H9 (cell line): ENCODE results near the gene CFAP46. TPM values are rescaled to one million over a fixed set of nuclear protein-coding genes. Genes with fewer than 3 reads are reported as not detected.
"Not testable (repeated sequence)": the region's sequence is repeated elsewhere in the genome, so short reads cannot be mapped to it uniquely, and the experiment has no call there.

Experiments used
- DNase-seq: peaks from one replicate; pipeline ENCODE4 v3.0.0-alpha.2; 2017
- H2AFZ ChIP-seq: one replicate; pipeline ENCODE4 v1.6.1; 2013; ENCODE audit warnings: mild to moderate bottlenecking, low read length, control low read depth, moderate library complexity
- H2AK5ac ChIP-seq: 2 replicates; pipeline ENCODE4 v1.6.1; 2013; ENCODE audit warnings: low read length, control low read depth, mixed read lengths; ENCODE audit not compliant: insufficient read length
- H2BK120ac ChIP-seq: one replicate; pipeline ENCODE4 v1.6.1; 2013; ENCODE audit warnings: low read depth, mild to moderate bottlenecking, low read length, control low read depth, inconsistent platforms; ENCODE audit not compliant: poor library complexity, severe bottlenecking
- H2BK12ac ChIP-seq: 2 replicates; pipeline ENCODE4 v1.6.1; 2013; ENCODE audit warnings: low read length, control low read depth, mixed read lengths, low read depth; ENCODE audit not compliant: insufficient read length
- H2BK15ac ChIP-seq: 2 replicates; pipeline ENCODE4 v1.6.1; 2013; ENCODE audit warnings: low read depth, low read length, control low read depth
- H2BK20ac ChIP-seq: one replicate; pipeline ENCODE4 v1.6.1; 2013; ENCODE audit warnings: low read depth, mild to moderate bottlenecking, low read length, control low read depth, inconsistent platforms; ENCODE audit not compliant: poor library complexity, severe bottlenecking
- H2BK5ac ChIP-seq: 2 replicates; pipeline ENCODE4 v1.6.1; 2013; ENCODE audit warnings: low read length, control low read depth, mixed read lengths; ENCODE audit not compliant: insufficient read length
- H3K14ac ChIP-seq: 2 replicates; pipeline ENCODE4 v1.6.1; 2013; ENCODE audit warnings: low read length, control low read depth; ENCODE audit not compliant: insufficient read depth
- H3K18ac ChIP-seq: 2 replicates; pipeline ENCODE4 v1.6.1; 2013; ENCODE audit warnings: low read depth, mild to moderate bottlenecking, mixed read lengths, low read length, control low read depth; ENCODE audit not compliant: insufficient read length
- H3K23ac ChIP-seq: 2 replicates; pipeline ENCODE4 v1.6.1; 2013; ENCODE audit warnings: low read length, control low read depth, mixed read lengths, low read depth; ENCODE audit not compliant: insufficient read length
- H3K23me2 ChIP-seq: 2 replicates; pipeline ENCODE4 v1.6.1; 2013; ENCODE audit warnings: low read depth, mild to moderate bottlenecking, mixed read lengths, low read length, control low read depth; ENCODE audit not compliant: insufficient read length, poor library complexity, severe bottlenecking
- H3K27ac ChIP-seq: 2 replicates; pipeline ENCODE4 v1.5.1; 2013; ENCODE audit warnings: low read length, control low read depth, mixed read lengths, low read depth; ENCODE audit not compliant: insufficient read length
- H3K27me3 ChIP-seq: 2 replicates; pipeline ENCODE4 v1.6.1; 2013; ENCODE audit warnings: low read length, control low read depth, inconsistent platforms; ENCODE audit not compliant: insufficient read depth
- H3K4ac ChIP-seq: 2 replicates; pipeline ENCODE4 v1.6.1; 2013; ENCODE audit warnings: low read depth, mild to moderate bottlenecking, control low read depth, inconsistent platforms, low read length, moderate library complexity
- H3K4me1 ChIP-seq: 2 replicates; pipeline ENCODE4 v1.6.1; 2013; ENCODE audit warnings: low read length, control low read depth, inconsistent platforms; ENCODE audit not compliant: insufficient read depth
- H3K4me2 ChIP-seq: 2 replicates; pipeline ENCODE4 v1.6.1; 2013; ENCODE audit warnings: low read length, control low read depth, mixed read lengths; ENCODE audit not compliant: insufficient read length, insufficient read depth
- H3K56ac ChIP-seq: 2 replicates; pipeline ENCODE4 v1.6.1; 2013; ENCODE audit warnings: low read depth, mild to moderate bottlenecking, mixed read lengths, low read length, control low read depth; ENCODE audit not compliant: insufficient read length
- H3K79me1 ChIP-seq: 2 replicates; pipeline ENCODE4 v1.6.1; 2013; ENCODE audit warnings: low read depth, mild to moderate bottlenecking, moderate library complexity, low read length, control low read depth, inconsistent platforms; ENCODE audit not compliant: insufficient read depth, poor library complexity, severe bottlenecking
- H3K79me2 ChIP-seq: 2 replicates; pipeline ENCODE4 v1.6.1; 2013; ENCODE audit warnings: low read length, control low read depth, inconsistent platforms; ENCODE audit not compliant: insufficient read depth
- H3K9ac ChIP-seq: 2 replicates; pipeline ENCODE4 v1.6.1; 2013; ENCODE audit warnings: low read length, control low read depth, mixed read lengths; ENCODE audit not compliant: insufficient read length; ENCODE audit errors: extremely low read depth
- H3K9me3 ChIP-seq: one replicate; pipeline ENCODE4 v1.6.1; 2013; ENCODE audit warnings: low read depth, low read length, inconsistent platforms; ENCODE audit not compliant: control insufficient read depth
- H3T11ph ChIP-seq: one replicate; pipeline ENCODE4 v1.6.1; 2013; ENCODE audit warnings: mild to moderate bottlenecking, low read length, control low read depth, inconsistent platforms
- H4K20me1 ChIP-seq: one replicate; pipeline ENCODE4 v1.6.1; 2013; ENCODE audit not compliant: control insufficient read depth, insufficient read length, insufficient read depth
- H4K5ac ChIP-seq: 2 replicates; pipeline ENCODE4 v1.6.1; 2013; ENCODE audit warnings: low read depth, mild to moderate bottlenecking, mixed read lengths, low read length, control low read depth; ENCODE audit not compliant: insufficient read length
- H4K8ac ChIP-seq: replicated peaks from 2 replicates; pipeline ENCODE4 v1.6.1; 2013; ENCODE audit warnings: low read length, control low read depth, mixed read lengths, low read depth; ENCODE audit not compliant: insufficient read length
- H4K91ac ChIP-seq: 2 replicates; pipeline ENCODE4 v1.6.1; 2013; ENCODE audit warnings: low read depth, mild to moderate bottlenecking, moderate library complexity, mixed read lengths, low read length, control low read depth; ENCODE audit not compliant: insufficient read length
- H3K27ac Mint-ChIP-seq, 3 experiments: 2 replicates in 2 of 3; 3 replicates in 1 of 3; pipeline ENCODE4 v1.8.0; 2020 to 2021; ENCODE audit warnings: mixed read lengths in 3 of 3, mild to moderate bottlenecking in 1 of 3, moderate library complexity in 1 of 3
- H3K27me3 Mint-ChIP-seq: 2 replicates; pipeline ENCODE4 v1.8.0; 2021; ENCODE audit warnings: low read depth, mild to moderate bottlenecking, moderate library complexity, mixed read lengths
- H3K36me3 Mint-ChIP-seq, 3 experiments: 2 replicates in 2 of 3; 3 replicates in 1 of 3; pipeline ENCODE4 v1.8.0; 2020 to 2021; ENCODE audit warnings: low read depth in 3 of 3, mixed read lengths in 3 of 3; ENCODE audit not compliant: insufficient read depth in 1 of 3
- H3K4me1 Mint-ChIP-seq, 2 experiments: 2 replicates each; pipeline ENCODE4 v1.8.0; 2020; ENCODE audit warnings: mixed read lengths in 2 of 2
- H3K4me3 Mint-ChIP-seq, 2 experiments: 2 replicates in 1 of 2; 3 replicates in 1 of 2; pipeline ENCODE4 v1.8.0; 2020 to 2021; ENCODE audit warnings: mild to moderate bottlenecking in 2 of 2, mixed read lengths in 2 of 2, moderate library complexity in 1 of 2
- H3K9me3 Mint-ChIP-seq, 2 experiments: 2 replicates in 1 of 2; 3 replicates in 1 of 2; pipeline ENCODE4 v1.8.0; 2020; ENCODE audit warnings: mild to moderate bottlenecking in 2 of 2, mixed read lengths in 2 of 2, moderate library complexity in 1 of 2
- CTCF ChIP-seq: fragments of 200-600 bp; sonication (generic); conservative IDR thresholded peaks from 3 replicates; pipeline ENCODE4 v1.8.0; 2021; ENCODE audit warnings: antibody characterized with exemption, mild to moderate bottlenecking
- WGBS: extraction: QIAGEN DNeasy Blood & Tissue Kit; methylation state at CpG from one replicate; pipeline ENCODE4 v1.1.7; 2013; ENCODE audit warnings: missing lambda C conversion rate, low lambda C conversion rate, mixed read lengths; ENCODE audit not compliant: insufficient read length; ENCODE audit errors: extremely low coverage; 5-methylcytosine and 5-hydroxymethylcytosine counted together
- total RNA-seq: library from RNA; stranded (reverse); gene quantifications from 2 replicates; pipeline ENCODE4 v1.2.1, GENCODE V29; 2021

Gene CFAP46
- total RNA-seq, 1 experiment from 2014 or later: 3.1 TPM

GRCh38 chr10:132893786-132894185, 48.6 kb downstream of the CFAP46 start:
- not testable (repeated sequence) for H3K27me3 ChIP-seq, H3K27ac ChIP-seq, H3K9me3 ChIP-seq, H4K20me1 ChIP-seq, H3K23me2 ChIP-seq, H3K79me2 ChIP-seq, H2BK5ac ChIP-seq, H3T11ph ChIP-seq, H2BK20ac ChIP-seq, H3K9me3 Mint-ChIP-seq, H4K5ac ChIP-seq, H3K23ac ChIP-seq, H3K79me1 ChIP-seq, H2BK120ac ChIP-seq, H4K8ac ChIP-seq, H2BK12ac ChIP-seq, H3K27ac Mint-ChIP-seq, H4K91ac ChIP-seq, H3K14ac ChIP-seq, H3K27me3 Mint-ChIP-seq, H3K9ac ChIP-seq, H3K4ac ChIP-seq, H2BK15ac ChIP-seq, H3K56ac ChIP-seq, H3K4me2 ChIP-seq, H3K36me3 Mint-ChIP-seq, H2AFZ ChIP-seq, H2AK5ac ChIP-seq, H3K18ac ChIP-seq
- peak; percentile 81 for DNase-seq
- H3K4me1 ChIP-seq: peaks cover 14% of the 10 kb centered on the region; the same call in 1 of the 2 replicates
- peak; percentile 79 for TF ChIP-seq CTCF
- Mint-ChIP-seq H3K4me1 (peaks cover 41 to 47% of the 10 kb centered on the region in 2 experiments), H3K4me3 (peak overlapping the region in 1 of 2 experiments; percentile 50; a peak in 2 of 5 replicates)
- WGBS: no CpG with 5 or more reads among the region's 6 CpGs
